Stomach (tissue), 9 donors: ENCODE results near the gene RNF11. TPM values are rescaled to one million over a fixed set of nuclear protein-coding genes. Genes with fewer than 3 reads are reported as not detected.

Experiments used
- DNase-seq, 2 donors: peaks; one replicate each; pipeline versions ENCODE4 v3.0.0 to v3.0.0-alpha.2; 2013 to 2019
- H3K27ac ChIP-seq, 5 donors: fragments of 200-600 bp in 4 of 5; sonication (generic) in 4 of 5; one replicate each; pipeline ENCODE4 v1.5.1; 2013 to 2019; ENCODE audit warnings: mild to moderate bottlenecking in 1 of 5, moderate library complexity in 1 of 5
- H3K27me3 ChIP-seq, 3 donors: fragments of 200-600 bp; sonication (generic); one replicate each; pipeline ENCODE4 v1.5.1; 2017 to 2019; ENCODE audit warnings: mixed run types in 1 of 3
- H3K36me3 ChIP-seq, 4 donors: fragments of 200-600 bp; sonication (generic); 1 replicate in 3 of 4; 2 replicates in 1 of 4; pipeline ENCODE4 v1.5.1; 2016 to 2019
- H3K4me1 ChIP-seq, 4 donors: fragments of 200-600 bp; sonication (generic); one replicate each; pipeline ENCODE4 v1.5.1; 2016 to 2019
- H3K4me3 ChIP-seq, 4 donors: fragments of 200-600 bp; sonication (generic) in 3 of 4; one replicate each; pipeline ENCODE4 v1.5.1; 2016 to 2019; ENCODE audit warnings: mild to moderate bottlenecking in 1 of 4
- H3K9me3 ChIP-seq, 4 donors: fragments of 200-600 bp; sonication (generic); one replicate each; pipeline ENCODE4 v1.5.1; 2016 to 2019
- EP300 ChIP-seq: sonication (generic); formaldehyde crosslinking; IDR thresholded peaks from one replicate; pipeline ENCODE4 v1.6.1; 2017; ENCODE audit warnings: antibody characterized with exemption
- POLR2A ChIP-seq, 4 donors: fragments of 450-650 bp; IDR thresholded peaks; one replicate each; pipeline ENCODE4 v1.6.1; 2016; ENCODE audit warnings: antibody characterized with exemption in 4 of 4, control low read depth in 2 of 4, mild to moderate bottlenecking in 1 of 4, moderate library complexity in 1 of 4
- POLR2AphosphoS5 ChIP-seq, 3 donors: sonication (generic); formaldehyde crosslinking; IDR thresholded peaks; one replicate each; pipeline ENCODE4 v1.6.1; 2016; ENCODE audit warnings: antibody characterized with exemption in 3 of 3
- WGBS, 5 donors: extraction: QIAGEN DNeasy Blood & Tissue Kit in 3 of 5; methylation state at CpG; one replicate each; pipeline versions ENCODE4 v1.1.5 to v1.1.7; 2013 to 2018; 5-methylcytosine and 5-hydroxymethylcytosine counted together
- intact Hi-C: fragments of 100-400 bp; cut with DNase I; formaldehyde crosslinking; loops from one replicate; pipeline ENCODE4 v1.15.1; 2023; ENCODE audit warnings: low total_unique reads
- polyA plus RNA-seq, 3 donors: library from polyadenylated mRNA; stranded (reverse); fragments of 200-250 nt; gene quantifications; one replicate each; pipeline ENCODE4 v1.2.3, GENCODE V29; 2013
- total RNA-seq, 5 donors: library from RNA; depleted of rRNA; stranded (reverse); fragments of >200 nt; gene quantifications; one replicate each; pipeline versions ENCODE4 v1.1.0 to v1.2.3, GENCODE V29; 2014 to 2016
- TF ChIP-seq, protein P1 (sequence below), 7 experiments: fragments of 450-650 bp in 4 of 7; fragments of 200-600 bp in 3 of 7; sonication (generic) in 3 of 7; IDR thresholded peaks; one replicate each; pipeline ENCODE4 v1.5.1; 2016 to 2019; ENCODE audit warnings: antibody characterized with exemption in 7 of 7, control low read depth in 2 of 7, mild to moderate bottlenecking in 1 of 7
- donor health status: healthy with polysubstance abuse.
- donor health status: Bipolar disorder and iron deficiency.
- donor health status: healthy.

RNF11 gene
- total and polyA plus RNA-seq, 8 donors: 34.6 to 120 (median 74.4) TPM

DNA sequence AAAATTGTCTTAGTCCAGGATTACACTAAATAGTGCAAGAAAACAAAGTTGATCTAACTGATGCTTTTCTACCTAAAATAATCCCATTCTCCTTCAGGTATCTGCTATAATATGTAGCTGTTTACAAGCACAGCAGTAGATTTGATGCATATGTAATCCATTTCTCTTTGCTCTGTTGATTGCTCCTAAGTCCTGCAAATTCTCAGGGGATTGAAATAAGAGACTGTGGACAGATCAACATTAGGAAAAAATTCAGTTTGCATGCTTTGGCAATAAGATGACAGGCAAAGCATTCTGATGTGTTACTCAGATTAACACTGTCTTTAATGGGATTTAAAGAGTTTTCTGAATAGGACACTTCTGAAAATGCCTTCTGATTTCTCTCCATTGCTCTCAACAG, 34.7 kb downstream of the RNF11 start:
- DNase-seq: no peak
- TF ChIP-seq, protein P1, sequence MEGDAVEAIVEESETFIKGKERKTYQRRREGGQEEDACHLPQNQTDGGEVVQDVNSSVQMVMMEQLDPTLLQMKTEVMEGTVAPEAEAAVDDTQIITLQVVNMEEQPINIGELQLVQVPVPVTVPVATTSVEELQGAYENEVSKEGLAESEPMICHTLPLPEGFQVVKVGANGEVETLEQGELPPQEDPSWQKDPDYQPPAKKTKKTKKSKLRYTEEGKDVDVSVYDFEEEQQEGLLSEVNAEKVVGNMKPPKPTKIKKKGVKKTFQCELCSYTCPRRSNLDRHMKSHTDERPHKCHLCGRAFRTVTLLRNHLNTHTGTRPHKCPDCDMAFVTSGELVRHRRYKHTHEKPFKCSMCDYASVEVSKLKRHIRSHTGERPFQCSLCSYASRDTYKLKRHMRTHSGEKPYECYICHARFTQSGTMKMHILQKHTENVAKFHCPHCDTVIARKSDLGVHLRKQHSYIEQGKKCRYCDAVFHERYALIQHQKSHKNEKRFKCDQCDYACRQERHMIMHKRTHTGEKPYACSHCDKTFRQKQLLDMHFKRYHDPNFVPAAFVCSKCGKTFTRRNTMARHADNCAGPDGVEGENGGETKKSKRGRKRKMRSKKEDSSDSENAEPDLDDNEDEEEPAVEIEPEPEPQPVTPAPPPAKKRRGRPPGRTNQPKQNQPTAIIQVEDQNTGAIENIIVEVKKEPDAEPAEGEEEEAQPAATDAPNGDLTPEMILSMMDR (IDR thresholded peaks at IDR 0.05): no peak
- TF ChIP-seq POLR2A (IDR thresholded peaks at IDR 0.05): no peak
- TF ChIP-seq EP300: no peak
- no peak for TF ChIP-seq POLR2AphosphoS5 (IDR thresholded peaks at IDR 0.05)
- H3K27me3 ChIP-seq: no peaks in the 10 kb centered on the region

DNA sequence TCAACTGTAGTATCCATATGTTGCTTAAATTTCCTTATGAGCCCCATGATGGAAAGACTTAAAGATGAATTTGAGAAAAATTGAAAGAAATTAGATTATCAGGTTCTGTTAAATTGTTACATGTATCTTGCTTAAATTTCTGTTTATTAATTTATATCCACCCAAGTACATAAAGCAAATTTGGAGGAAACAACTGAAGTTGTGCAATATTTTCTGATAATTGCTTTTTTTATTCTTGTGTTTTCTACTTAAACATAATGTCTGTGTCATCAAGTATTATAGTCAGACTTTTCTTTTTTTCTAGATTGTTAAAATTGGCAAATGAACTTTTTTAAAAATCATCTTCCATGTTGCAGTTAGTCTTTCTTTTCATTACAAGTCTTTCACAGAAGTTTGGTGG, 36.8 kb downstream of the RNF11 start:
- Histone ChIP-seq H3K4me1 (peaks cover 1 to 44% (median 16%) of the 10 kb centered on the region in 4 donors), H3K27ac (no peak overlapping the region), H3K4me3 (no peak overlapping the region), H3K36me3 (peaks cover 5 to 49% (median 43%) of the 10 kb centered on the region in 4 donors), H3K27me3 (no peaks in the 10 kb centered on the region), H3K9me3 (no peaks in the 10 kb centered on the region)
- intact Hi-C loops: no loop called here
- TF ChIP-seq POLR2AphosphoS5 (IDR thresholded peaks at IDR 0.05): no peak
- no peak for TF ChIP-seq POLR2A (IDR thresholded peaks at IDR 0.05)
- TF ChIP-seq, protein P1 (IDR thresholded peaks at IDR 0.05): no peak
- TF ChIP-seq EP300: no peak
- DNase-seq: no peak

More for the DNA sequence above, 34.7 kb downstream of the RNF11 start:
- Histone ChIP-seq H3K4me1 (peaks cover 6 to 65% (median 26%) of the 10 kb centered on the region in 4 donors), H3K4me3 (no peak overlapping the region), H3K27ac (no peak overlapping the region), H3K9me3 (no peaks in the 10 kb centered on the region), H3K36me3 (peaks cover 5 to 42% (median 33%) of the 10 kb centered on the region in 4 donors)
- intact Hi-C loops: no loop called here

DNA sequence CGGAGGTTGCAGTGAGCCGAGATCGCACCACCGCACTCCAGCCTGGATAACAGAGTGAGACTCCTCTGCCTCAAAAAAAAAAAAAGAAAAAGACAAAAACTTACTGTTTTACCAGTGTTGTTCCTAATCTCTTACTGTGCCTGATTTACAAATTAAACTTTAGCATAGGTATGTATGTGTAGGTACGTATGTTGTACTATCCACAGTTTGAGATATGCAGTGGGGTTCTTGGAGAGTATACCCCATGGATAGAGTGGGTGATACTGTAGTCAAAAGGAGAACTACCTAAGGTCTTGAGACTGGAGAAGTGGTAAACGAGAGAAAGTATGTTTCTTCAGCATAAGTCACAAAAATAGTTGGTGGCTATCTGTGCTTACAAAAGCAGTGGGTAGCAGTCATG, 38.6 kb downstream of the RNF11 start:
- peaks cover 0 to 26% (median 10%) of the 10 kb centered on the region in 4 donors for H3K4me1 ChIP-seq
- intact Hi-C loops: no loop called here
- H3K27ac ChIP-seq: no peak overlapping the region
- peaks cover 5 to 50% (median 48%) of the 10 kb centered on the region in 4 donors for H3K36me3 ChIP-seq
- DNase-seq: no peak
- no peak overlapping the region for H3K4me3 ChIP-seq
- H3K27me3 ChIP-seq: no peaks in the 10 kb centered on the region
- no peaks in the 10 kb centered on the region for H3K9me3 ChIP-seq
- TF ChIP-seq EP300 (no peak), POLR2A (IDR thresholded peaks at IDR 0.05) (no peak), POLR2AphosphoS5 (IDR thresholded peaks at IDR 0.05) (no peak)
- TF ChIP-seq, protein P1 (IDR thresholded peaks at IDR 0.05): no peak
- 94 to 98% (median 95%) methylated on average over 6 of the region's 6 CpGs for WGBS, 5 donors

DNA sequence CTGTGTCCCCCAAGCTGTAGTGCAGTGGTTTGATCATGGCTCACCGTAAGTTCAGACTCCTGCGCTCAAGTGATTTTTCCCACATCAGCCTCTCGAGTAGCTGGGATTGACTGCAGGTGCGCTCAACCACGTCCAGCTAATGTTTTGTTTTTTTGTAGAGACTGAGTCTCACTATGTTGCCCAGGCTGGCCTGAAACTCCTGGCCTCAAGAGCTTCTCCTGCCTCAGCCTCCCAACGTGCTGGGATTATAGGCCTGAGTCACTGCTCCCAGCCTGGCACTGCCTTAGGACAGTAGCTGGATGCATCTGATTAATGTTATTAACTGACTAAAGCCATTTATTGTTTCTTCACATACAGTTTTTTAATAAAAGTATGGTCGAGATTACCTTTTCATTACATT, 40.2 kb downstream of the RNF11 start:
- no peak for TF ChIP-seq POLR2A (IDR thresholded peaks at IDR 0.05)
- intact Hi-C loops: no loop called here
- H3K4me3 ChIP-seq: no peak overlapping the region
- H3K4me1 ChIP-seq: peaks cover 0 to 10% (median 4%) of the 10 kb centered on the region in 4 donors
- no peak overlapping the region for H3K27ac ChIP-seq
- 78 to 93% (median 92%) methylated on average over 7 of the region's 7 CpGs for WGBS, 5 donors
- no peak for DNase-seq
- peaks cover 0 to 42% (median 36%) of the 10 kb centered on the region in 4 donors for H3K36me3 ChIP-seq
- no peaks in the 10 kb centered on the region for H3K9me3 ChIP-seq
- no peaks in the 10 kb centered on the region for H3K27me3 ChIP-seq

DNA sequence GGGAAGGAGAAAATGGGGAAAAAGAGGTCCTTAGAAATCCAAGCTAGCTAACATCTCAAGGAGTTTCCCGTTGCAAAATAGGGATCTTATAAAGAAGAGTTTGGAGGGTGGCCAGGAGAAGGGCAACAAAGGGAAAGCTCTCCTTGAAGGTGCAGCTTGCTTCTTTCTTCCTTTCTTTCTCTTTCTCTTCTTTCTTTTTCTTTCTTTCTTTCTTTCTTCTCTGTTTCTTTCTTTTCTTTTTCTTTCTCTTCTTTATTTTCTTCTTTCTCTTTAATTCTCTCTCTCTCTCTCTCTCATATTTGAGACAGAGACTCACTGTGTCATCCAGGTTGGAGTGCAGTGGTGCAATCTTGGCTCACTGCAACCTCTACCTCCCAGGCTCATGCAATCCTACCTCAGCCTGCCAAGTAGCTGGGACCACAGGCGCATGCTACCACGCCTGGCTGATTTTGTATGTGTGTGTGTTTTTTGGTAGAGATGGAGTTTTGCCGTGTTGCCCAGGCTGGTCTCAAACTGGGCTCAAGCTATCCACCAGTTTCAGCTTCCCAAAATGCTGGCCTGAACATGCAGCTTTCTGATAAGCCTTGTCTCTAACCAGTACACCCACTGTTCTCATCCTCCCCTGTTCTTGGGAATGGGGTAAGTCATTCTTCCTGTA, 44.4 kb downstream of the RNF11 start:
- intact Hi-C loops: no loop called here
- Histone ChIP-seq H3K4me3 (no peak overlapping the region), H3K4me1 (peaks cover 6 to 31% (median 20%) of the 10 kb centered on the region in 4 donors), H3K9me3 (no peaks in the 10 kb centered on the region), H3K36me3 (peaks cover 0 to 26% (median 17%) of the 10 kb centered on the region in 4 donors), H3K27ac (no peak overlapping the region), H3K27me3 (no peaks in the 10 kb centered on the region)
- WGBS, 5 donors: 75 to 84% (median 83%) methylated on average over 4 of the region's 4 CpGs
- DNase-seq: no peak
- TF ChIP-seq, protein P1 (IDR thresholded peaks at IDR 0.05): no peak
- TF ChIP-seq POLR2A (IDR thresholded peaks at IDR 0.05) (no peak), POLR2AphosphoS5 (IDR thresholded peaks at IDR 0.05) (no peak), EP300 (no peak)
